SHP77 (cell line): Measurements from ENCODE around the gene HOXA2.

Source experiments
- DNase-seq, 2 experiments: peaks; one replicate each; lab custom pipeline; 2025; lab: John Stamatoyannopoulos, UW

The HOXA2 gene

GRCh38 chr7:27098578-27099451 lies 3.7 kb downstream of the HOXA2 start:
- no peak for DNase-seq

- no peak for DNase-seq
These were observed 4.6 kb downstream of the HOXA2 start for GRCh38 chr7:27097686-27098577.

GRCh38 chr7:27096768-27097514 lies 5.5 kb downstream of the HOXA2 start:
- no peak for DNase-seq

- DNase-seq, result no peak
These were observed 6.4 kb downstream of the HOXA2 start, which contains the start of gene HOXA1 for GRCh38 chr7:27095897-27096767. Gene HOXA1 (minus strand): TSS chr7:27096000. CDS start chr7:27095912, 88 bp downstream.

GRCh38 chr7:27095050-27095896 lies 7.2 kb downstream of the HOXA2 start:
- DNase-seq, result no peak

- no peak for DNase-seq
These were observed 8.0 kb downstream of the HOXA2 start for GRCh38 chr7:27094304-27095049.

GRCh38 chr7:27093184-27093895 lies 9.1 kb downstream of the HOXA2 start:
- no peak for DNase-seq

- DNase-seq, result no peak
These were observed 9.7 kb downstream of the HOXA2 start for GRCh38 chr7:27092819-27093110.

- no peak for DNase-seq
These were observed 10.3 kb downstream of the HOXA2 start for GRCh38 chr7:27091941-27092818.

- DNase-seq, result no peak
These were observed 11.4 kb downstream of the HOXA2 start for GRCh38 chr7:27091105-27091504.

GRCh38 chr7:27088002-27088922 lies 14.2 kb downstream of the HOXA2 start:
- no peak for DNase-seq

GRCh38 chr7:27083646-27084045 lies 18.8 kb downstream of the HOXA2 start:
- no peak for DNase-seq

- no peak for DNase-seq
These were observed 20.3 kb downstream of the HOXA2 start for GRCh38 chr7:27082171-27082570.

- DNase-seq, result no peak
These were observed 21.5 kb downstream of the HOXA2 start for GRCh38 chr7:27080844-27081436.

GRCh38 chr7:27079234-27079975 lies 23.1 kb downstream of the HOXA2 start:
- DNase-seq, result no peak
